ENCODE measurements around the gene LTV1.

The LTV1 gene

GRCh38 chr6:143838395-143838794, 4.7 kb upstream of the LTV1 start:
- Histone ChIP-seq H3F3A (ENCODE audit: insufficient read depth) (no peaks in the 10 kb centered on the region), H3K9ac (ENCODE audit: low read length) (no peak overlapping the region), H3K4me3 (ENCODE audit: insufficient read depth, low read length, poor library complexity, severe bottlenecking) (no peak overlapping the region), H3K36me3 (ENCODE audit: low read length) (no peaks in the 10 kb centered on the region), H3K9me2 (replicated peaks; ENCODE audit: insufficient read depth, low read length) (no peaks in the 10 kb centered on the region), H2AFZ (ENCODE audit: low read depth, low read length, severe bottlenecking) (no peak overlapping the region), H3K9me3 (ENCODE audit: insufficient read depth, low read length) (no peaks in the 10 kb centered on the region), H3K27ac (ENCODE audit: low read depth, low read length) (no peak overlapping the region), H3K79me2 (ENCODE audit: insufficient read depth, low read length) (peaks cover 2% of the 10 kb centered on the region), H4K20me1 (ENCODE audit: low read depth, low read length) (no peaks in the 10 kb centered on the region), H3K27me3 (ENCODE audit: low read length) (no peaks in the 10 kb centered on the region), H3K4me2 (ENCODE audit: low read depth, low read length, poor library complexity, severe bottlenecking) (no peak overlapping the region)
- TF ChIP-seq CTCF (IDR thresholded peaks at IDR 0.05; ENCODE audit: insufficient read depth, low read length, poor library complexity, severe bottlenecking) (no peak), EZH2phosphoT487 (conservative IDR thresholded peaks at IDR 0.05; ENCODE audit: low read length) (no peak)

GRCh38 chr6:143839196-143839595, 3.9 kb upstream of the LTV1 start:
- Histone ChIP-seq H2AFZ (ENCODE audit: low read depth, low read length, severe bottlenecking) (no peak overlapping the region), H3K4me3 (ENCODE audit: insufficient read depth, low read length, poor library complexity, severe bottlenecking) (no peak overlapping the region), H3K9ac (ENCODE audit: low read length) (no peak overlapping the region), H3K27me3 (ENCODE audit: low read length) (no peaks in the 10 kb centered on the region), H3K4me2 (ENCODE audit: low read depth, low read length, poor library complexity, severe bottlenecking) (no peak overlapping the region), H3K27ac (ENCODE audit: low read depth, low read length) (no peak overlapping the region), H3K79me2 (ENCODE audit: insufficient read depth, low read length) (peaks cover 10% of the 10 kb centered on the region), H3F3A (ENCODE audit: insufficient read depth) (no peaks in the 10 kb centered on the region), H3K9me2 (replicated peaks; ENCODE audit: insufficient read depth, low read length) (no peaks in the 10 kb centered on the region), H3K9me3 (ENCODE audit: insufficient read depth, low read length) (no peaks in the 10 kb centered on the region), H4K20me1 (ENCODE audit: low read depth, low read length) (no peaks in the 10 kb centered on the region), H3K36me3 (ENCODE audit: low read length) (no peaks in the 10 kb centered on the region)
- TF ChIP-seq CTCF (IDR thresholded peaks at IDR 0.05; ENCODE audit: insufficient read depth, low read length, poor library complexity, severe bottlenecking) (no peak), EZH2phosphoT487 (conservative IDR thresholded peaks at IDR 0.05; ENCODE audit: low read length) (no peak)

GRCh38 chr6:143840595-143841265, 2.4 kb upstream of the LTV1 start:
- Histone ChIP-seq H3K4me2 (ENCODE audit: low read depth, low read length, poor library complexity, severe bottlenecking) (no peak overlapping the region), H3K4me3 (ENCODE audit: insufficient read depth, low read length, poor library complexity, severe bottlenecking) (no peak overlapping the region), H3F3A (ENCODE audit: insufficient read depth) (no peaks in the 10 kb centered on the region), H3K27me3 (ENCODE audit: low read length) (no peaks in the 10 kb centered on the region), H3K27ac (ENCODE audit: low read depth, low read length) (no peak overlapping the region), H3K9me3 (ENCODE audit: insufficient read depth, low read length) (no peaks in the 10 kb centered on the region), H2AFZ (ENCODE audit: low read depth, low read length, severe bottlenecking) (no peak overlapping the region), H3K36me3 (ENCODE audit: low read length) (peaks cover 10% of the 10 kb centered on the region), H3K9ac (ENCODE audit: low read length) (no peak overlapping the region), H3K9me2 (replicated peaks; ENCODE audit: insufficient read depth, low read length) (no peaks in the 10 kb centered on the region), H4K20me1 (ENCODE audit: low read depth, low read length) (no peaks in the 10 kb centered on the region), H3K79me2 (ENCODE audit: insufficient read depth, low read length) (peaks cover 25% of the 10 kb centered on the region)
- no peak for TF ChIP-seq EZH2phosphoT487 (conservative IDR thresholded peaks at IDR 0.05; ENCODE audit: low read length)
- no peak for TF ChIP-seq CTCF (IDR thresholded peaks at IDR 0.05; ENCODE audit: insufficient read depth, low read length, poor library complexity, severe bottlenecking)

All from SU-DHL-6 (cell line).